ENCODE measurements around the gene NKG7. TPM values are rescaled to one million over a fixed set of nuclear protein-coding genes. Genes with fewer than 3 reads are reported as not detected.
A peak's percentile ranks its signal among the peaks of the same experiment; 100 is the strongest.

Gene NKG7
- total and polyA plus RNA-seq, 2 of the 13 experiments (the other 11 are each of a cell fraction or from before 2014, with no cell fraction given), result 0.40 TPM; not detected in 1

GRCh38 chr19:51351266-51351990 lies 21.0 kb downstream of the NKG7 start (continued):
- TF ChIP-seq ATF6 (CRISPR knock-in tag; conservative IDR thresholded peaks at IDR 0.05) (no peak), ZNF547 (CRISPR knock-in tag; IDR thresholded peaks at IDR 0.05) (no peak; the same call in 1 of the 2 replicates), SNRNP70 (IDR thresholded peaks at IDR 0.05; ENCODE audit: low read depth, low read length) (no peak), KLF11 (CRISPR knock-in tag; IDR thresholded peaks at IDR 0.05) (no peak), HNF4A (CRISPR knock-in tag; IDR thresholded peaks at IDR 0.05) (no peak), LBX2 (CRISPR knock-in tag; IDR thresholded peaks at IDR 0.05; ENCODE audit: borderline replicate concordance) (no peak), ZNF263 (CRISPR knock-in tag; IDR thresholded peaks at IDR 0.05) (0 out of 2 replicates have a peak, but pooled peaks have one; percentile 36), FOXC1 (CRISPR knock-in tag; IDR thresholded peaks at IDR 0.05; ENCODE audit: borderline replicate concordance) (0 out of 2 replicates have a peak, but pooled peaks have one; percentile 28), ZNF83 (CRISPR knock-in tag; IDR thresholded peaks at IDR 0.05; ENCODE audit: borderline replicate concordance) (no peak), ZNF512B (CRISPR knock-in tag; IDR thresholded peaks at IDR 0.05; ENCODE audit: borderline replicate concordance) (no peak), LRRFIP1 (CRISPR knock-in tag; conservative IDR thresholded peaks at IDR 0.05) (no peak), CHD4 (IDR thresholded peaks at IDR 0.05; ENCODE audit: borderline replicate concordance, low read length) (no peak), DBP (CRISPR knock-in tag; IDR thresholded peaks at IDR 0.05; ENCODE audit: not compliant biosample characterization) (no peak), NCOA5 (CRISPR knock-in tag; IDR thresholded peaks at IDR 0.05) (no peak), IKZF5 (CRISPR knock-in tag; IDR thresholded peaks at IDR 0.05) (no peak), HNRNPL (IDR thresholded peaks at IDR 0.05; ENCODE audit: low read depth, low read length) (0 out of 2 replicates have a peak, but pooled peaks have one; percentile 51), CERS6 (CRISPR knock-in tag; IDR thresholded peaks at IDR 0.05) (no peak)

Data from HepG2 (cell line).